Suprapubic skin (tissue), 4 donors: ENCODE measurements around the gene RRP9. TPM values are rescaled to one million over a fixed set of nuclear protein-coding genes. Genes with fewer than 3 reads are reported as not detected.

ENCODE experiments used
- DNase-seq, 2 donors: peaks; one replicate each; pipeline ENCODE4 v3.0.0-alpha.2; 2019; ENCODE audit warnings: low spot score in 2 of 2
- H3K27ac ChIP-seq: fragments of 200-600 bp; sonication (generic); one replicate; pipeline ENCODE4 v1.5.1; 2019
- H3K27me3 ChIP-seq: fragments of 200-600 bp; sonication (generic); one replicate; pipeline ENCODE4 v1.5.1; 2019
- H3K36me3 ChIP-seq: fragments of 200-600 bp; sonication (generic); one replicate; pipeline ENCODE4 v1.5.1; 2019
- H3K4me1 ChIP-seq: fragments of 200-600 bp; sonication (generic); one replicate; pipeline ENCODE4 v1.5.1; 2019
- H3K4me3 ChIP-seq: fragments of 200-600 bp; sonication (generic); one replicate; pipeline ENCODE4 v1.5.1; 2019; ENCODE audit warnings: mild to moderate bottlenecking
- H3K9me3 ChIP-seq: fragments of 200-600 bp; sonication (generic); one replicate; pipeline ENCODE4 v1.5.1; 2019
- CTCF ChIP-seq, 2 donors: fragments of 200-600 bp in 1 of 2; fragments of 450-650 bp in 1 of 2; sonication (generic) in 1 of 2; IDR thresholded peaks; one replicate each; pipeline ENCODE4 v1.5.1; 2016 to 2019; ENCODE audit warnings: antibody characterized with exemption in 2 of 2, mild to moderate bottlenecking in 1 of 2, moderate library complexity in 1 of 2
- EP300 ChIP-seq: sonication (generic); formaldehyde crosslinking; IDR thresholded peaks from one replicate; pipeline ENCODE4 v1.6.1; 2017; ENCODE audit warnings: antibody characterized with exemption
- POLR2A ChIP-seq, 2 donors: fragments of 450-650 bp; IDR thresholded peaks; one replicate each; pipeline ENCODE4 v1.6.1; 2017; ENCODE audit warnings: antibody characterized with exemption in 2 of 2, mild to moderate bottlenecking in 2 of 2, moderate library complexity in 2 of 2
- POLR2AphosphoS5 ChIP-seq, 3 donors: sonication (generic); formaldehyde crosslinking; IDR thresholded peaks; one replicate each; pipeline ENCODE4 v1.6.1; 2017; ENCODE audit warnings: antibody characterized with exemption in 3 of 3
- WGBS: methylation state at CpG from one replicate; pipeline ENCODE4 v1.1.5; 2018; 5-methylcytosine and 5-hydroxymethylcytosine counted together
- total RNA-seq, 4 donors: library from RNA; depleted of rRNA; stranded (reverse); fragments of >200 nt; gene quantifications; one replicate each; pipeline ENCODE4 v1.1.0, GENCODE V29; 2016

RRP9 gene
- total RNA-seq, 4 donors from 2014 or later: 13.4 to 16.7 (median 14.8) TPM

- Histone ChIP-seq H3K27ac (peak overlapping the region; percentile 71), H3K36me3 (peaks cover 27% of the 10 kb centered on the region), H3K9me3 (no peaks in the 10 kb centered on the region), H3K4me3 (peak overlapping the region; percentile 82), H3K27me3 (no peaks in the 10 kb centered on the region), H3K4me1 (peaks cover 34% of the 10 kb centered on the region)
- WGBS: 0% methylated on average over 4 of the region's 20 CpGs
- TF ChIP-seq EP300 (no peak), POLR2AphosphoS5 (IDR thresholded peaks at IDR 0.05) (no peak), CTCF (IDR thresholded peaks at IDR 0.05) (no peak), POLR2A (IDR thresholded peaks at IDR 0.05) (no peak)
- no peak for DNase-seq
These were observed 274 bp downstream of the RRP9 start for GRCh38 chr3:51941463-51941797.

- peaks cover 32% of the 10 kb centered on the region for H3K36me3 ChIP-seq
- no peaks in the 10 kb centered on the region for H3K9me3 ChIP-seq
- no peaks in the 10 kb centered on the region for H3K27me3 ChIP-seq
- H3K4me3 ChIP-seq: peak overlapping the region; percentile 82
- H3K27ac ChIP-seq: peak overlapping the region; percentile 71
- peak in 1 of 2 donors; percentile 35 for DNase-seq
- peaks cover 34% of the 10 kb centered on the region for H3K4me1 ChIP-seq
- TF ChIP-seq EP300: no peak
- no peak for TF ChIP-seq POLR2A (IDR thresholded peaks at IDR 0.05)
- no peak for TF ChIP-seq POLR2AphosphoS5 (IDR thresholded peaks at IDR 0.05)
- no peak for TF ChIP-seq CTCF (IDR thresholded peaks at IDR 0.05)
- WGBS: 32% methylated on average over 13 of the region's 13 CpGs
These were observed 849 bp downstream of the RRP9 start for GRCh38 chr3:51940648-51941462.

- Histone ChIP-seq H3K4me3 (no peak overlapping the region), H3K27ac (no peak overlapping the region), H3K27me3 (no peaks in the 10 kb centered on the region), H3K9me3 (no peaks in the 10 kb centered on the region), H3K4me1 (peaks cover 34% of the 10 kb centered on the region), H3K36me3 (peaks cover 52% of the 10 kb centered on the region)
- 84% methylated on average over 9 of the region's 9 CpGs for WGBS
- DNase-seq: peak in 1 of 2 donors; percentile 47
- TF ChIP-seq POLR2A (IDR thresholded peaks at IDR 0.05) (no peak), EP300 (no peak), POLR2AphosphoS5 (IDR thresholded peaks at IDR 0.05) (no peak), CTCF (IDR thresholded peaks at IDR 0.05) (no peak)
These were observed 2.8 kb downstream of the RRP9 start for GRCh38 chr3:51938780-51939425.

- TF ChIP-seq CTCF (IDR thresholded peaks at IDR 0.05): no peak
- no peak for TF ChIP-seq POLR2A (IDR thresholded peaks at IDR 0.05)
- TF ChIP-seq EP300: no peak
- no peak for TF ChIP-seq POLR2AphosphoS5 (IDR thresholded peaks at IDR 0.05)
- H3K27ac ChIP-seq: no peak overlapping the region
- no peak overlapping the region for H3K4me3 ChIP-seq
- H3K9me3 ChIP-seq: no peaks in the 10 kb centered on the region
- peaks cover 27% of the 10 kb centered on the region for H3K4me1 ChIP-seq
- H3K27me3 ChIP-seq: no peaks in the 10 kb centered on the region
- peak; percentile 59 to 68 for DNase-seq
- peaks cover 63% of the 10 kb centered on the region for H3K36me3 ChIP-seq
- WGBS: 89% methylated on average over 13 of the region's 13 CpGs
These were observed 3.9 kb downstream of the RRP9 start for GRCh38 chr3:51937611-51938450.
